GM12891 (cell line): ENCODE results near the gene MCCC1.

Experiments
- PAX5 ChIP-seq: IDR thresholded peaks from 2 replicates; pipeline ENCODE4 v1.6.1; 2011; ENCODE audit warnings: low read length, moderate library complexity, mild to moderate bottlenecking; ENCODE audit not compliant: insufficient read depth, severe bottlenecking
- POLR2A ChIP-seq: IDR thresholded peaks from 2 replicates; pipeline ENCODE4 v1.6.1; 2011; ENCODE audit warnings: low read depth, low read length, control low read depth
- POLR2AphosphoS5 ChIP-seq: IDR thresholded peaks from 2 replicates; pipeline ENCODE4 v1.6.1; 2011; ENCODE audit warnings: low read depth, low read length, control low read depth
- SPI1 ChIP-seq: IDR thresholded peaks from 2 replicates; pipeline ENCODE4 v1.6.1; 2011; ENCODE audit warnings: low read depth, low read length, control low read depth
- TAF1 ChIP-seq: IDR thresholded peaks from 2 replicates; pipeline ENCODE4 v1.6.1; 2011; ENCODE audit warnings: low read depth, low read length, control low read depth

DNA sequence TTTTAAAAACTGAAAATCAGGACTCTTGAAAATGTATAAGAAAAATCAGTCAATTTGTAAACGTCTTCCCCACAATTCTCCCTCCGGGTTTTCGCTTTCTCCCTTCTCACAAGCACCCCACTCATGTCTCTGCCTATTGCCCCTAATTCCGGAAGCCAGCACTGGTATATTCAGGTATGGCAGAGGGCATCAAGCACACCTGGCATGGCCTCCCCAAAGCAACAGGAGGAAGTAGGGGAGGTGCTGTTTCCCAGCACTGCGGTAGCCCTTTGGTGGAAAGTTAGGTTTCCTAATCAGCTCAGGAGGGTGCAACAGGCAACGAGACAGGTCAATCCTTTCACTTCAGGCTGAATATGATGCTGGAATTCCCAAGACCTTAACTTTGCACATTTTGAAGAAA is 33.1 kb upstream of the MCCC1 start:
- TF ChIP-seq POLR2A (no peak), TAF1 (no peak), SPI1 (no peak), POLR2AphosphoS5 (no peak), PAX5 (no peak)
